ENCODE results near the gene PLA2G3. TPM values are rescaled to one million over a fixed set of nuclear protein-coding genes. Genes with fewer than 3 reads are reported as not detected.

Gene PLA2G3
- polyA plus RNA-seq, 2 of the 4 experiments (the other 2 are of a cell fraction): not detected

DNA sequence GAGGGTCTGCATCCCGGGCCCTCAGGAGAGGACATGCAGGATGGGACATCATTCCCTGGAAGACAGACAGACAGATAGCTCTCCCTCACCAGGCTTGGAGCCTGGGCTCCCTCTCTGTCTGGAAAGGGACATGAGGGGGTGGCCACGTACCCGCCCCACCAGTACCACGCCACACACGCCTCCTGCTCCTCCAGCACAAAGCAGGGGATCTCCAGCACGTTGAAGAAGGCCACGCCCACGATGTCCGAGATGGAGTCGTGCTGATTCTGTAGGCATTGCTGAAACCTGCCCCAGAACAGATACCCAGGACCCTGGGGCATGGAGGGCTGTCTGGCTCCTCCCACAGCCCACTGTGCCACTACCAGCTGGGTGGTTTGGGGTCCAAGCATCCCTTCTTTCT is 2.2 kb downstream of the PLA2G3 start:
- FAIRE-seq (no peak), DNase-seq (ENCODE audit: low read depth in 1 of 2, low spot score in 1 of 2) (no peak), ATAC-seq (no peak)
- H3K4me3 ChIP-seq: no peak overlapping the region
- no peaks in the 10 kb centered on the region for H3K9me3 ChIP-seq
- H3K4me1 ChIP-seq: no peaks in the 10 kb centered on the region
- WGBS (ENCODE audit: missing lambda C conversion rate): 51% methylated on average over 7 of the region's 10 CpGs
- no peak overlapping the region for H3K27ac ChIP-seq
- H3K4me2 ChIP-seq: no peak overlapping the region
- no peak for TF ChIP-seq PHF8 (IDR thresholded peaks at IDR 0.05; ENCODE audit: borderline replicate concordance, low read depth)
- ChIA-PET POLR2A (no interaction called here), CTCF (interaction anchor here (0.9 to 1.5 kb wide), 6 partner anchors 13 to 169 kb away, joined by 3 to 5 read pairs (median 3); partner anchors contain the start of genes MORC2, SELENOM and TUG1)

DNA sequence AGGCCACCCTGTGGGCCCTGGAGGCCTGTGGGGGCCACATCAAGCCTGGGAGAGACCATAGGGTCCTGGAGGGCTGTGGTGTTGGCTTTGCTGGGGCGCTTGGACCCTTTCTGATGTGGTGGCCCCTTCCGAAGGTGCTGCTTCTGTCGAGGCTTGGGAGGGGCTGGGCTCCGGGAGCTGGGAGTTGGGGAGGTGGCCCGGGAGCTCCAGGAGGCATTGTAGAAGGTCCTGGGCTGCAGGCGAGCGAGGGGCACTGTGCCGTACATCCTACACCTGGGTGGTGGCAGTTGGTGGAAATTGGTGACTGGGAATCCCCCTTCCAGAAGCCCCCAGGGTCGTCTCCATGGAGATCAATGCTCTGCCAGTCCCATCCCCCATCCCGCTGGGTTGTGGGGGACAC is 2.6 kb downstream of the PLA2G3 start:
- H3K27ac ChIP-seq: no peak overlapping the region
- CTCF ChIA-PET: interaction anchor here (1.0 to 1.5 kb wide), 3 partner anchors 53 to 169 kb away, joined by 3 read pairs; partner anchors contain the start of genes MORC2 and TUG1
- no peak for FAIRE-seq
- H3K4me3 ChIP-seq: no peak overlapping the region
- H3K4me1 ChIP-seq: no peaks in the 10 kb centered on the region
- no peaks in the 10 kb centered on the region for H3K9me3 ChIP-seq
- POLR2A ChIA-PET: no interaction called here
- TF ChIP-seq, protein P1, sequence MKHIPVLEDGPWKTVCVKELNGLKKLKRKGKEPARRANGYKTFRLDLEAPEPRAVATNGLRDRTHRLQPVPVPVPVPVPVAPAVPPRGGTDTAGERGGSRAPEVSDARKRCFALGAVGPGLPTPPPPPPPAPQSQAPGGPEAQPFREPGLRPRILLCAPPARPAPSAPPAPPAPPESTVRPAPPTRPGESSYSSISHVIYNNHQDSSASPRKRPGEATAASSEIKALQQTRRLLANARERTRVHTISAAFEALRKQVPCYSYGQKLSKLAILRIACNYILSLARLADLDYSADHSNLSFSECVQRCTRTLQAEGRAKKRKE (CRISPR knock-in tag; IDR thresholded peaks at IDR 0.05; ENCODE audit: low read depth): no peak
- no peak for TF ChIP-seq RARB (CRISPR knock-in tag; IDR thresholded peaks at IDR 0.05)
- TF ChIP-seq CBX8 (IDR thresholded peaks at IDR 0.05): no peak
- no peak for TF ChIP-seq HEYL (CRISPR knock-in tag; IDR thresholded peaks at IDR 0.05)
- no peak for TF ChIP-seq CEBPB (IDR thresholded peaks at IDR 0.05)
- no peak for TF ChIP-seq EHMT2 (IDR thresholded peaks at IDR 0.05; ENCODE audit: low read depth)
- no peak for TF ChIP-seq ZNF302 (CRISPR knock-in tag; IDR thresholded peaks at IDR 0.05)
- no peak for TF ChIP-seq FOSB (CRISPR knock-in tag; IDR thresholded peaks at IDR 0.05)
- no peak for TF ChIP-seq CHD2 (IDR thresholded peaks at IDR 0.05; ENCODE audit: low read length, partially characterized antibody)
- no peak for ATAC-seq
- DNase-seq (ENCODE audit: low read depth in 1 of 2, low spot score in 1 of 2): no peak
- 35% methylated on average over 9 of the region's 10 CpGs for WGBS (ENCODE audit: missing lambda C conversion rate)
- no peak overlapping the region for H3K4me2 ChIP-seq

DNA sequence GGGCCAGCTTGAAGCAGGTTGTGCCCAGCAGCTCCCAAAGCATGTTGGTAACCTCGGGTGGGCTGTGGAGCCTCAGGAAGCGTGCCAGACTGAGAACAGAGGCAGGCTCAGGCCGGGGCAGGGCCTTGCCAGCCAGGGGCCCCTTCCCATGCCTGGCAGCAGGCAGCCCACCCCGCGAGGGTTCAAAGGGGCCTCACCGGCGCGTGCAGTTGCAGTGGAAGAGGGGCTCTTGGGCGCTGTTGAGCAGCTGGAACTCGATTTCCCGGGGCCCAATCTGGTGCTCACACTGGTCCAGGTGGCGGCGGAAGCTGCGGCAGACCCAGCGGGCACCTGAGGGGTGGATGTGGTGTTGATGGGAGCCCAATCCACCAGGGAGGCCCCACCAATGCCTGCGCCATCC is 3.6 kb downstream of the PLA2G3 start:
- ChIA-PET CTCF (interaction anchor here (0.9 to 1.0 kb wide), 2 partner anchors 29 to 156 kb away, joined by 3 read pairs; partner anchors contain the start of genes PIK3IP1 and SELENOM), POLR2A (no interaction called here)
- no peak for FAIRE-seq
- TF ChIP-seq MAZ (IDR thresholded peaks at IDR 0.05; ENCODE audit: borderline replicate concordance, low read depth, low read length): no peak
- TF ChIP-seq ZSCAN20 (CRISPR knock-in tag; IDR thresholded peaks at IDR 0.05): no peak
- TF ChIP-seq TP53 (CRISPR knock-in tag; IDR thresholded peaks at IDR 0.05): no peak
- no peak for TF ChIP-seq ZFP36 (IDR thresholded peaks at IDR 0.05; ENCODE audit: borderline replicate concordance, partially characterized antibody)
- TF ChIP-seq HEYL (CRISPR knock-in tag; IDR thresholded peaks at IDR 0.05): no peak
- no peak for TF ChIP-seq CHD4 (IDR thresholded peaks at IDR 0.05; ENCODE audit: borderline replicate concordance)
- no peak for TF ChIP-seq RNF2 (IDR thresholded peaks at IDR 0.05; ENCODE audit: borderline replicate concordance, low read depth)
- 70% methylated on average over 8 of the region's 16 CpGs for WGBS (ENCODE audit: missing lambda C conversion rate)
- DNase-seq (ENCODE audit: low read depth in 1 of 2, low spot score in 1 of 2): no peak
- Histone ChIP-seq H3K9me3 (no peaks in the 10 kb centered on the region), H3K4me1 (no peaks in the 10 kb centered on the region), H3K4me3 (no peak overlapping the region), H3K4me2 (no peak overlapping the region), H3K27ac (no peak overlapping the region)
- ATAC-seq: no peak

DNA sequence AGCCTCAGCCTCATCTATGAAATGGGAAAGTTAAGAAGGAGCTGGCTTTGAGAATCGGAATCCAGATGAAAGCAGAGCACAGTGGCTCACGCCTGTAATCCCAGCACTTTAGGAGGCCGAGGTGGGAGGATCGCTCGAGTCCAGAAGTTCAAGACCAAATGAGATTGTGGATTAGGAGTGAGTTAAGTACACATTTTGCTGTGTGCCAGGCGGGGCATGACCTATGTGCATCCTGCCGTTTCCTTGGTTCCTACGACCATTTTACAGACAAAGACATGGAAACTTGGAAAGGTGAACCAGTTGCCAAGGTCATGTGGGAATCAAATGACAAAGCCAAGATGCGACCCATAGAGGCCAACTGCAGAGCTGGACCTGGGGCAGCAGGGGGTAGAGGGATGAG is 4.2 kb downstream of the PLA2G3 start:
- POLR2A ChIA-PET: no interaction called here
- ATAC-seq (no peak), DNase-seq (ENCODE audit: low read depth in 1 of 2, low spot score in 1 of 2) (no peak), FAIRE-seq (no peak)
- Histone ChIP-seq H3K27ac (no peak overlapping the region), H3K9me3 (no peaks in the 10 kb centered on the region), H3K4me3 (no peak overlapping the region), H3K4me1 (no peaks in the 10 kb centered on the region), H3K4me2 (no peak overlapping the region)
- 72% methylated on average over 9 of the region's 9 CpGs for whole genome bisulfite sequencing (ENCODE audit: missing lambda C conversion rate)
- CTCF ChIA-PET: interaction anchor here (0.9 to 1.0 kb wide), 4 partner anchors 14 to 156 kb away, joined by 3 read pairs; partner anchors contain the start of genes PIK3IP1 and SELENOM
- TF ChIP-seq, protein P2, sequence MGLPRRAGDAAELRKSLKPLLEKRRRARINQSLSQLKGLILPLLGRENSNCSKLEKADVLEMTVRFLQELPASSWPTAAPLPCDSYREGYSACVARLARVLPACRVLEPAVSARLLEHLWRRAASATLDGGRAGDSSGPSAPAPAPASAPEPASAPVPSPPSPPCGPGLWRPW (IDR thresholded peaks at IDR 0.05): no peak
- TF ChIP-seq, protein P3, sequence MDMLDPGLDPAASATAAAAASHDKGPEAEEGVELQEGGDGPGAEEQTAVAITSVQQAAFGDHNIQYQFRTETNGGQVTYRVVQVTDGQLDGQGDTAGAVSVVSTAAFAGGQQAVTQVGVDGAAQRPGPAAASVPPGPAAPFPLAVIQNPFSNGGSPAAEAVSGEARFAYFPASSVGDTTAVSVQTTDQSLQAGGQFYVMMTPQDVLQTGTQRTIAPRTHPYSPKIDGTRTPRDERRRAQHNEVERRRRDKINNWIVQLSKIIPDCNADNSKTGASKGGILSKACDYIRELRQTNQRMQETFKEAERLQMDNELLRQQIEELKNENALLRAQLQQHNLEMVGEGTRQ (IDR thresholded peaks at IDR 0.05): no peak
- no peak for TF ChIP-seq PHF8 (IDR thresholded peaks at IDR 0.05; ENCODE audit: borderline replicate concordance, low read depth)
- TF ChIP-seq, protein P4, sequence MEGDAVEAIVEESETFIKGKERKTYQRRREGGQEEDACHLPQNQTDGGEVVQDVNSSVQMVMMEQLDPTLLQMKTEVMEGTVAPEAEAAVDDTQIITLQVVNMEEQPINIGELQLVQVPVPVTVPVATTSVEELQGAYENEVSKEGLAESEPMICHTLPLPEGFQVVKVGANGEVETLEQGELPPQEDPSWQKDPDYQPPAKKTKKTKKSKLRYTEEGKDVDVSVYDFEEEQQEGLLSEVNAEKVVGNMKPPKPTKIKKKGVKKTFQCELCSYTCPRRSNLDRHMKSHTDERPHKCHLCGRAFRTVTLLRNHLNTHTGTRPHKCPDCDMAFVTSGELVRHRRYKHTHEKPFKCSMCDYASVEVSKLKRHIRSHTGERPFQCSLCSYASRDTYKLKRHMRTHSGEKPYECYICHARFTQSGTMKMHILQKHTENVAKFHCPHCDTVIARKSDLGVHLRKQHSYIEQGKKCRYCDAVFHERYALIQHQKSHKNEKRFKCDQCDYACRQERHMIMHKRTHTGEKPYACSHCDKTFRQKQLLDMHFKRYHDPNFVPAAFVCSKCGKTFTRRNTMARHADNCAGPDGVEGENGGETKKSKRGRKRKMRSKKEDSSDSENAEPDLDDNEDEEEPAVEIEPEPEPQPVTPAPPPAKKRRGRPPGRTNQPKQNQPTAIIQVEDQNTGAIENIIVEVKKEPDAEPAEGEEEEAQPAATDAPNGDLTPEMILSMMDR (IDR thresholded peaks at IDR 0.05): no peak
- no peak for TF ChIP-seq HOXB5 (CRISPR knock-in tag; IDR thresholded peaks at IDR 0.05)
- TF ChIP-seq HOXB13 (CRISPR knock-in tag; IDR thresholded peaks at IDR 0.05; ENCODE audit: low read depth): no peak
- TF ChIP-seq, protein P5, sequence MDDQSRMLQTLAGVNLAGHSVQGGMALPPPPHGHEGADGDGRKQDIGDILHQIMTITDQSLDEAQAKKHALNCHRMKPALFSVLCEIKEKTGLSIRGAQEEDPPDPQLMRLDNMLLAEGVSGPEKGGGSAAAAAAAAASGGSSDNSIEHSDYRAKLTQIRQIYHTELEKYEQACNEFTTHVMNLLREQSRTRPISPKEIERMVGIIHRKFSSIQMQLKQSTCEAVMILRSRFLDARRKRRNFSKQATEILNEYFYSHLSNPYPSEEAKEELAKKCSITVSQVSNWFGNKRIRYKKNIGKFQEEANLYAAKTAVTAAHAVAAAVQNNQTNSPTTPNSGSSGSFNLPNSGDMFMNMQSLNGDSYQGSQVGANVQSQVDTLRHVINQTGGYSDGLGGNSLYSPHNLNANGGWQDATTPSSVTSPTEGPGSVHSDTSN (IDR thresholded peaks at IDR 0.05): no peak
- no peak for TF ChIP-seq HDAC2 (IDR thresholded peaks at IDR 0.05)
- no peak for TF ChIP-seq RARB (CRISPR knock-in tag; IDR thresholded peaks at IDR 0.05)
- TF ChIP-seq CBX2 (IDR thresholded peaks at IDR 0.05; ENCODE audit: borderline replicate concordance, low read depth): no peak
- TF ChIP-seq CHD4 (IDR thresholded peaks at IDR 0.05; ENCODE audit: borderline replicate concordance): no peak
- TF ChIP-seq RAD21 (conservative IDR thresholded peaks at IDR 0.05 in 1 of 2, IDR thresholded peaks at IDR 0.05 in 1 of 2): no peak
- no peak for TF ChIP-seq KDM5A (IDR thresholded peaks at IDR 0.05)
- TF ChIP-seq MAFK (IDR thresholded peaks at IDR 0.05; ENCODE audit: partially characterized antibody): no peak

Data from A549 (cell line).